ENCODE measurements around the gene CLDN2. TPM values are rescaled to one million over a fixed set of nuclear protein-coding genes. Genes with fewer than 3 reads are reported as not detected.
A peak's percentile ranks its signal among the peaks of the same experiment; 100 is the strongest.

Gene CLDN2
- total and polyA plus RNA-seq, 2 donors from 2014 or later, result 74.1 to 140 TPM

- FAIRE-seq, result no peak
- H3K27ac ChIP-seq (ENCODE audit: low read depth in 2 of 2, low read length in 2 of 2), result no peak overlapping the region
- intact Hi-C loops (cut with DNase I), result no loop called here
- no peak for DNase-seq
- H3K9ac ChIP-seq (ENCODE audit: low read length in 3 of 3), result no peak overlapping the region
- peaks cover 4% of the 10 kb centered on the region for H3K27me3 ChIP-seq (ENCODE audit: control insufficient read depth, insufficient read depth, low read length)
- H3K9me3 ChIP-seq (ENCODE audit: control insufficient read depth in 2 of 3, insufficient read depth in 1 of 3, low read length in 3 of 3), result no peaks in the 10 kb centered on the region
- TF ChIP-seq CTCF (IDR thresholded peaks at IDR 0.05; ENCODE audit: borderline replicate concordance, extremely low read depth, insufficient read depth), result no peak
- no peaks in the 10 kb centered on the region for H3K36me3 ChIP-seq (ENCODE audit: control insufficient read depth in 2 of 3, insufficient read depth in 3 of 3, low read length in 3 of 3)
- no peak overlapping the region for H3K4me3 ChIP-seq (ENCODE audit: low read length in 3 of 3)
- no peaks in the 10 kb centered on the region for H3K4me1 ChIP-seq (ENCODE audit: control insufficient read depth in 2 of 3, insufficient read depth in 2 of 3, low read depth in 1 of 3, low read length in 3 of 3)
Observed at GRCh38 chrX:106894978-106895452, 25.2 kb upstream of the CLDN2 start.

DNA sequence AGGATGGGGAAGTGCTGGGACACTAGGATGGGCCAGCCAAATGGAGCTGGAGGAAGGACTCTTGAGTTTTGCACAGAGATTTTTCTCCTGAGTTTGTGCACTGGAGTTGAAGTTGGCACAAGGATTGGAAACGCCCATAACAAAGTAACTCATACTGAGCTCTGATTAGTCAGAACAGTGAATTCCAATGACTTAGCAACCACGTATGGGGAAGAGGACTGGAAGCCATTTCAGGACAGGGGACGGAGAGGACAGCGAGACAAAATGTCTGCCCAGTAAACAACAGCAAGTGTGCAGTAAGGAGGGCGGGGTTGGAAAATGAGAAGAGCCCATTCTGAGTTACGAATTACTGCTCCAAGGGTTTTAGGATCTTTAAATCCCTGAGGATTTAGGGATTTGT, 22.9 kb upstream of the CLDN2 start:
- no peak overlapping the region for H3K4me3 ChIP-seq (ENCODE audit: low read length in 3 of 3)
- no peaks in the 10 kb centered on the region for H3K36me3 ChIP-seq (ENCODE audit: control insufficient read depth in 2 of 3, insufficient read depth in 3 of 3, low read length in 3 of 3)
- no peak for TF ChIP-seq CTCF (IDR thresholded peaks at IDR 0.05; ENCODE audit: borderline replicate concordance, extremely low read depth, insufficient read depth)
- no peaks in the 10 kb centered on the region for H3K9me3 ChIP-seq (ENCODE audit: control insufficient read depth in 2 of 3, insufficient read depth in 1 of 3, low read length in 3 of 3)
- peaks cover 4% of the 10 kb centered on the region for H3K27me3 ChIP-seq (ENCODE audit: control insufficient read depth, insufficient read depth, low read length)
- no peak for DNase-seq
- no peak overlapping the region for H3K27ac ChIP-seq (ENCODE audit: low read depth in 2 of 2, low read length in 2 of 2)
- intact Hi-C loops (cut with DNase I), result no loop called here
- FAIRE-seq, result no peak
- H3K9ac ChIP-seq (ENCODE audit: low read length in 3 of 3), result no peak overlapping the region
- H3K4me1 ChIP-seq (ENCODE audit: control insufficient read depth in 2 of 3, insufficient read depth in 2 of 3, low read depth in 1 of 3, low read length in 3 of 3), result peaks cover 0 to 2% (median 0%) of the 10 kb centered on the region in 3 donors

DNA sequence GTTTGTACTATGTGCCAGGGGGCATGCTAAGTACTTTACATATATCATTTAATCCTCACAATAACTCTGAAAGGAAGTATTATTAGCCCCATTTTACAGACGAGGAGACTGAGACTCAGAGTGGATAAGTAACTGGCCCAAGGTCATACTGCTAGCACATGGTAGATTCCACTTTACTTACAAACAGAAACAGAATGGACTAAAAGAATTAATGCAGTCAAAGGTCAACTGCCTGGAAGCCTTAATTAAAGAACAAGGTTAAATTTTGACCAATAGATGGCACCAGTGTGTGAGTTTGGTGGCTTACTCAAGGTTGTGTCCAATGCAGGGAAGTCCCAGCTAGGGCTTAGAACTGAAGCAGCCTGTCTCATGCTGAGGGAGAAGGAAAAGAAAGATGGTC, 21.7 kb upstream of the CLDN2 start:
- H3K27me3 ChIP-seq (ENCODE audit: control insufficient read depth, insufficient read depth, low read length), result peaks cover 2% of the 10 kb centered on the region
- FAIRE-seq (no peak), DNase-seq (peak in 2 of 5 donors; percentile 56 to 65)
- no peaks in the 10 kb centered on the region for H3K9me3 ChIP-seq (ENCODE audit: control insufficient read depth in 2 of 3, insufficient read depth in 1 of 3, low read length in 3 of 3)
- H3K9ac ChIP-seq (ENCODE audit: low read length in 3 of 3), result no peak overlapping the region
- peaks cover 0 to 2% (median 0%) of the 10 kb centered on the region in 3 donors for H3K4me1 ChIP-seq (ENCODE audit: control insufficient read depth in 2 of 3, insufficient read depth in 2 of 3, low read depth in 1 of 3, low read length in 3 of 3)
- peak; percentile 27 for TF ChIP-seq CTCF (IDR thresholded peaks at IDR 0.05; ENCODE audit: borderline replicate concordance, extremely low read depth, insufficient read depth)
- no peaks in the 10 kb centered on the region for H3K36me3 ChIP-seq (ENCODE audit: control insufficient read depth in 2 of 3, insufficient read depth in 3 of 3, low read length in 3 of 3)
- no peak overlapping the region for H3K27ac ChIP-seq (ENCODE audit: low read depth in 2 of 2, low read length in 2 of 2)
- H3K4me3 ChIP-seq (ENCODE audit: low read length in 3 of 3), result no peak overlapping the region
- intact Hi-C loops (cut with DNase I), result no loop called here

DNA sequence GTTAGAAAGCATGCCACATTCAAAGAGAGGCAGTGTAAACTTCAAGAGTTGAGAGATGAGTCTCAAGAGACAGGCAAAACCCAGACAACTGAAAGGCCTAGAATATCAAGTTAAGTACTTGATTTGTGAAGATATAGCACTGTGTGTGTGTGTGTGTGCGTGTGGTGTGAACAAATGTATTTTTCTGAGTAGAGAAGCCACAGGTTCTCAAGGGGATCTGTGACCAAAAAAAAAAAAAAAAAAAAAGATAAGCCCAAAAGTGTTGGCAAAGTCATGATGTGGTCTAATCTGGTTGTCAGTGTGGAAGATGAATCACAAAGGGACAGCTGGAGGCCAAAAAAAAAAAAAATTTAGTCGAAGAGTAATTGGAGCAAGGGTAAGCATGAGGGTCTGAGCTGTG, 20.9 kb upstream of the CLDN2 start:
- FAIRE-seq, result no peak
- peaks cover under 1% of the 10 kb centered on the region for H3K27me3 ChIP-seq (ENCODE audit: control insufficient read depth, insufficient read depth, low read length)
- DNase-seq, result no peak
- no peaks in the 10 kb centered on the region for H3K36me3 ChIP-seq (ENCODE audit: control insufficient read depth in 2 of 3, insufficient read depth in 3 of 3, low read length in 3 of 3)
- H3K4me3 ChIP-seq (ENCODE audit: low read length in 3 of 3), result no peak overlapping the region
- H3K9me3 ChIP-seq (ENCODE audit: control insufficient read depth in 2 of 3, insufficient read depth in 1 of 3, low read length in 3 of 3), result no peaks in the 10 kb centered on the region
- H3K27ac ChIP-seq (ENCODE audit: low read depth in 2 of 2, low read length in 2 of 2), result no peak overlapping the region
- H3K4me1 ChIP-seq (ENCODE audit: control insufficient read depth in 2 of 3, insufficient read depth in 2 of 3, low read depth in 1 of 3, low read length in 3 of 3), result peaks cover 0 to 2% (median 0%) of the 10 kb centered on the region in 3 donors
- intact Hi-C loops (cut with DNase I), result no loop called here
- no peak for TF ChIP-seq CTCF (IDR thresholded peaks at IDR 0.05; ENCODE audit: borderline replicate concordance, extremely low read depth, insufficient read depth)
- H3K9ac ChIP-seq (ENCODE audit: low read length in 3 of 3), result no peak overlapping the region
